HEK293 (cell line): ENCODE results near the gene APOL4.
"Not testable (repeated sequence)": the region's sequence is repeated elsewhere in the genome, so short reads cannot be mapped to it uniquely, and the experiment has no call there.

Source experiments
- GLI4 ChIP-seq: fragments of 450-650 bp; formaldehyde crosslinking; IDR thresholded peaks from 2 replicates; pipeline ENCODE4 v1.5.1; 2016; ENCODE audit warnings: missing biosample characterization, missing genetic modification characterization
- HOXA7 ChIP-seq: sonication (generic); formaldehyde crosslinking; IDR thresholded peaks from 2 replicates; pipeline ENCODE4 v1.8.1; 2022; ENCODE audit warnings: missing genetic modification reagents, borderline replicate concordance
- KLF16 ChIP-seq: fragments of 450-650 bp; formaldehyde crosslinking; IDR thresholded peaks from 2 replicates; pipeline ENCODE4 v1.5.1; 2017; ENCODE audit warnings: missing biosample characterization, missing genetic modification characterization
- MZF1 ChIP-seq: fragments of 450-650 bp; formaldehyde crosslinking; IDR thresholded peaks from 2 replicates; pipeline ENCODE4 v1.5.1; 2017; ENCODE audit warnings: missing biosample characterization, missing genetic modification characterization, borderline replicate concordance
- SETDB1 ChIP-seq: IDR thresholded peaks from one replicate; pipeline ENCODE4 v1.6.1; 2017; ENCODE audit warnings: mild to moderate bottlenecking, low read length, moderate library complexity, mixed read lengths; ENCODE audit not compliant: insufficient read length
- SP2 ChIP-seq: fragments of 450-650 bp; formaldehyde crosslinking; IDR thresholded peaks from 2 replicates; pipeline ENCODE4 v1.5.1; 2016; ENCODE audit warnings: missing biosample characterization, missing genetic modification characterization
- ZNF114 ChIP-seq: fragments of 450-650 bp; formaldehyde crosslinking; IDR thresholded peaks from 2 replicates; pipeline ENCODE4 v1.5.0; 2017; ENCODE audit warnings: missing biosample characterization, missing genetic modification characterization
- ZNF324 ChIP-seq: fragments of 450-650 bp; formaldehyde crosslinking; IDR thresholded peaks from 2 replicates; pipeline ENCODE4 v1.5.1; 2016; ENCODE audit warnings: missing biosample characterization, missing genetic modification characterization
- ZNF416 ChIP-seq: fragments of 450-650 bp; formaldehyde crosslinking; IDR thresholded peaks from 2 replicates; pipeline ENCODE4 v1.5.1; 2016; ENCODE audit warnings: missing biosample characterization, missing genetic modification characterization
- ZNF510 ChIP-seq: fragments of 450-650 bp; formaldehyde crosslinking; IDR thresholded peaks from 2 replicates; pipeline ENCODE4 v1.5.1; 2018; ENCODE audit warnings: mild to moderate bottlenecking, missing genetic modification characterization, missing biosample characterization; ENCODE audit not compliant: insufficient replicate concordance
- TF ChIP-seq, protein P1 (sequence below): fragments of 450-650 bp; formaldehyde crosslinking; IDR thresholded peaks from 2 replicates; pipeline ENCODE4 v1.5.1; 2016; ENCODE audit warnings: missing biosample characterization, missing genetic modification characterization, low read depth
- TF ChIP-seq, protein P2 (sequence below): fragments of 450-650 bp; formaldehyde crosslinking; IDR thresholded peaks from 2 replicates; pipeline ENCODE4 v1.5.1; 2016; ENCODE audit warnings: missing biosample characterization, missing genetic modification characterization
- TF ChIP-seq, protein P3 (sequence below): fragments of 450-650 bp; formaldehyde crosslinking; IDR thresholded peaks from 2 replicates; pipeline ENCODE4 v1.5.1; 2016; ENCODE audit warnings: missing biosample characterization, missing genetic modification characterization, low read depth
- TF ChIP-seq, protein P4 (sequence below): fragments of 450-650 bp; formaldehyde crosslinking; IDR thresholded peaks from 2 replicates; pipeline ENCODE4 v1.5.1; 2016; ENCODE audit warnings: missing biosample characterization, missing genetic modification characterization

DNA sequence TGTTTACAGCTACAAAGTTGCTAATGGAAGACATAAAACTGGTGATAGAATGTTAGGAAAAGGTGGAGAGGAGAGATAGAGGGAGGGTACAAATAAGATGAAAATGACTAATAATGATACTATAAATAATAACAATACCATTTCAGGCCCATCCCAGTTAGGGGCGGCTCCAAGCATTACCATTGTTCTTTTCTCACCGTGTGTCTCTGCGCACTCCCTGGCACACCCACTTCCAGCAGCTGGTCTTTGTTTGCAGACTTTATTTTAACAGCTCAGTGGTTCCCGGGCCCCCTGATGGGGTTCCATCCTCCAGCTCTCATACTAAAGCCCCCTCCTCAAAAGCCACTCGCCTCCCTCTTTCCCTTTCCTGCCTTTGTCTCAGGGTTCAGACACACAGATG lies 584 bp downstream of the APOL4 start:
- TF ChIP-seq HOXA7; ZNF114; ZNF324 (tag by site-specific recombination); ZNF510 (tag by site-specific recombination); KLF16 (tag by site-specific recombination); ZNF416 (tag by site-specific recombination); GLI4 (tag by site-specific recombination); MZF1 (tag by site-specific recombination); SP2; SETDB1: not testable (repeated sequence)
- TF ChIP-seq, protein P1, sequence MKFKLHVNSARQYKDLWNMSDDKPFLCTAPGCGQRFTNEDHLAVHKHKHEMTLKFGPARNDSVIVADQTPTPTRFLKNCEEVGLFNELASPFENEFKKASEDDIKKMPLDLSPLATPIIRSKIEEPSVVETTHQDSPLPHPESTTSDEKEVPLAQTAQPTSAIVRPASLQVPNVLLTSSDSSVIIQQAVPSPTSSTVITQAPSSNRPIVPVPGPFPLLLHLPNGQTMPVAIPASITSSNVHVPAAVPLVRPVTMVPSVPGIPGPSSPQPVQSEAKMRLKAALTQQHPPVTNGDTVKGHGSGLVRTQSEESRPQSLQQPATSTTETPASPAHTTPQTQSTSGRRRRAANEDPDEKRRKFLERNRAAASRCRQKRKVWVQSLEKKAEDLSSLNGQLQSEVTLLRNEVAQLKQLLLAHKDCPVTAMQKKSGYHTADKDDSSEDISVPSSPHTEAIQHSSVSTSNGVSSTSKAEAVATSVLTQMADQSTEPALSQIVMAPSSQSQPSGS (tag by site-specific recombination), result not testable (repeated sequence)
- TF ChIP-seq, protein P2, sequence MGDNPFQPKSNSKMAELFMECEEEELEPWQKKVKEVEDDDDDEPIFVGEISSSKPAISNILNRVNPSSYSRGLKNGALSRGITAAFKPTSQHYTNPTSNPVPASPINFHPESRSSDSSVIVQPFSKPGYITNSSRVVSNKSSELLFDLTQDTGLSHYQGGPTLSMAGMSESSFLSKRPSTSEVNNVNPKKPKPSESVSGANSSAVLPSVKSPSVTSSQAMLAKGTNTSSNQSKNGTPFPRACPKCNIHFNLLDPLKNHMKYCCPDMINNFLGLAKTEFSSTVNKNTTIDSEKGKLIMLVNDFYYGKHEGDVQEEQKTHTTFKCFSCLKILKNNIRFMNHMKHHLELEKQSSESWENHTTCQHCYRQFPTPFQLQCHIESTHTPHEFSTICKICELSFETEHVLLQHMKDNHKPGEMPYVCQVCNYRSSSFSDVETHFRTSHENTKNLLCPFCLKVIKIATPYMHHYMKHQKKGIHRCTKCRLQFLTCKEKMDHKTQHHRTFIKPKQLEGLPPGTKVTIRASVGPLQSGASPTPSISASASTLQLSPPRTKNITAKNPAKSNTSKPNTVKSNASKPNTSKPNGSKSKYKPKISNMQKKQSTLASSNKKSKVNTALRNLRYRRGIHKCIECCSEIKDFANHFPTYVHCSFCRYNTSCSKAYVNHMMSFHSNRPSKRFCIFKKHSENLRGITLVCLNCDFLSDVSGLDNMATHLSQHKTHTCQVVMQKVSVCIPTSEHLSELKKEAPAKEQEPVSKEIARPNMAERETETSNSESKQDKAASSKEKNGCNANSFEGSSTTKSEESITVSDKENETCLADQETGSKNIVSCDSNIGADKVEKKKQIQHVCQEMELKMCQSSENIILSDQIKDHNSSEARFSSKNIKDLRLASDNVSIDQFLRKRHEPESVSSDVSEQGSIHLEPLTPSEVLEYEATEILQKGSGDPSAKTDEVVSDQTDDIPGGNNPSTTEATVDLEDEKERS (tag by site-specific recombination), result not testable (repeated sequence)
- TF ChIP-seq, protein P3, sequence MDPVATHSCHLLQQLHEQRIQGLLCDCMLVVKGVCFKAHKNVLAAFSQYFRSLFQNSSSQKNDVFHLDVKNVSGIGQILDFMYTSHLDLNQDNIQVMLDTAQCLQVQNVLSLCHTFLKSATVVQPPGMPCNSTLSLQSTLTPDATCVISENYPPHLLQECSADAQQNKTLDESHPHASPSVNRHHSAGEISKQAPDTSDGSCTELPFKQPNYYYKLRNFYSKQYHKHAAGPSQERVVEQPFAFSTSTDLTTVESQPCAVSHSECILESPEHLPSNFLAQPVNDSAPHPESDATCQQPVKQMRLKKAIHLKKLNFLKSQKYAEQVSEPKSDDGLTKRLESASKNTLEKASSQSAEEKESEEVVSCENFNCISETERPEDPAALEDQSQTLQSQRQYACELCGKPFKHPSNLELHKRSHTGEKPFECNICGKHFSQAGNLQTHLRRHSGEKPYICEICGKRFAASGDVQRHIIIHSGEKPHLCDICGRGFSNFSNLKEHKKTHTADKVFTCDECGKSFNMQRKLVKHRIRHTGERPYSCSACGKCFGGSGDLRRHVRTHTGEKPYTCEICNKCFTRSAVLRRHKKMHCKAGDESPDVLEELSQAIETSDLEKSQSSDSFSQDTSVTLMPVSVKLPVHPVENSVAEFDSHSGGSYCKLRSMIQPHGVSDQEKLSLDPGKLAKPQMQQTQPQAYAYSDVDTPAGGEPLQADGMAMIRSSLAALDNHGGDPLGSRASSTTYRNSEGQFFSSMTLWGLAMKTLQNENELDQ (tag by site-specific recombination), result not testable (repeated sequence)
- TF ChIP-seq, protein P4, sequence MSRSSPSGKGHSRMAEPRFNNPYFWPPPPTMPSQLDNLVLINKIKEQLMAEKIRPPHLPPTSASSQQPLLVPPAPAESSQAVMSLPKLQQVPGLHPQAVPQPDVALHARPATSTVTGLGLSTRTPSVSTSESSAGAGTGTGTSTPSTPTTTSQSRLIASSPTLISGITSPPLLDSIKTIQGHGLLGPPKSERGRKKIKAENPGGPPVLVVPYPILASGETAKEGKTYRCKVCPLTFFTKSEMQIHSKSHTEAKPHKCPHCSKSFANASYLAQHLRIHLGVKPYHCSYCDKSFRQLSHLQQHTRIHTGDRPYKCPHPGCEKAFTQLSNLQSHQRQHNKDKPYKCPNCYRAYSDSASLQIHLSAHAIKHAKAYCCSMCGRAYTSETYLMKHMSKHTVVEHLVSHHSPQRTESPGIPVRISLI (tag by site-specific recombination), result not testable (repeated sequence)
